CD4-positive, alpha-beta memory T cell (primary cell): ENCODE measurements around the gene C3. TPM values are rescaled to one million over a fixed set of nuclear protein-coding genes. Genes with fewer than 3 reads are reported as not detected.
"Not testable (repeated sequence)": the region's sequence is repeated elsewhere in the genome, so short reads cannot be mapped to it uniquely, and the experiment has no call there.

ENCODE experiments used
- CTCF ChIA-PET: fragments of 350-600 bp; sonication (Branson Sonifier 250); formaldehyde crosslinking; loops from one replicate; lab custom pipeline; 2021; ENCODE audit warnings: inconsistent platforms; ENCODE audit not compliant: partially characterized antibody; lab: Charles Lee
- POLR2A ChIA-PET: fragments of 350-600 bp; sonication (Branson Sonifier 250); formaldehyde crosslinking; loops from one replicate; lab custom pipeline; 2021; ENCODE audit not compliant: partially characterized antibody; lab: Charles Lee
- DNase-seq, 5 donors: peaks; one replicate each; pipeline versions ENCODE4 v3.0.0 to v3.0.0-alpha.2; 2020 to 2022; ENCODE audit warnings: mixed read lengths in 1 of 5
- H3K27ac ChIP-seq: one replicate; pipeline ENCODE4 v1.7.0; 2013; ENCODE audit warnings: low read depth, low read length
- H3K27me3 ChIP-seq: 2 replicates; pipeline ENCODE4 v1.7.0; 2013; ENCODE audit warnings: mild to moderate bottlenecking, low read length, moderate library complexity; ENCODE audit not compliant: insufficient read depth
- H3K36me3 ChIP-seq: 2 replicates; pipeline ENCODE4 v1.7.0; 2013; ENCODE audit warnings: mild to moderate bottlenecking, low read length, moderate library complexity; ENCODE audit not compliant: insufficient read depth
- H3K4me1 ChIP-seq: 2 replicates; pipeline ENCODE4 v1.7.0; 2013; ENCODE audit warnings: mild to moderate bottlenecking, low read length, moderate library complexity; ENCODE audit not compliant: insufficient read depth
- H3K4me3 ChIP-seq, 2 donors: one replicate each; pipeline ENCODE4 v1.7.0; 2013; ENCODE audit warnings: low read length in 2 of 2, mild to moderate bottlenecking in 1 of 2
- H3K9me3 ChIP-seq, 2 donors: one replicate each; pipeline ENCODE4 v1.7.0; 2013; ENCODE audit warnings: low read length in 2 of 2, control low read depth in 1 of 2; ENCODE audit not compliant: control insufficient read depth in 1 of 2
- H3K27ac Mint-ChIP-seq, 7 donors: one replicate each; pipeline ENCODE4 v1.8.0; 2020 to 2021; ENCODE audit warnings: mixed read lengths in 7 of 7, mild to moderate bottlenecking in 6 of 7, inconsistent platforms in 3 of 7, moderate library complexity in 3 of 7
- H3K27me3 Mint-ChIP-seq, 2 donors: one replicate each; pipeline ENCODE4 v1.8.0; 2020 to 2021; ENCODE audit warnings: mixed read lengths in 2 of 2
- H3K36me3 Mint-ChIP-seq, 2 donors: one replicate each; pipeline ENCODE4 v1.8.0; 2020 to 2021; ENCODE audit warnings: mixed read lengths in 2 of 2, inconsistent platforms in 1 of 2, mild to moderate bottlenecking in 1 of 2
- H3K4me1 Mint-ChIP-seq, 4 donors: one replicate each; pipeline ENCODE4 v1.8.0; 2020 to 2021; ENCODE audit warnings: mixed read lengths in 4 of 4, mild to moderate bottlenecking in 1 of 4
- H3K4me3 Mint-ChIP-seq, 8 donors: one replicate each; pipeline ENCODE4 v1.8.0; 2020 to 2021; ENCODE audit warnings: mixed read lengths in 8 of 8, mild to moderate bottlenecking in 7 of 8, moderate library complexity in 6 of 8, inconsistent platforms in 3 of 8
- H3K9me3 Mint-ChIP-seq, 8 donors: one replicate each; pipeline ENCODE4 v1.8.0; 2020 to 2021; ENCODE audit warnings: mixed read lengths in 8 of 8, mild to moderate bottlenecking in 5 of 8, inconsistent platforms in 3 of 8, moderate library complexity in 1 of 8
- intact Hi-C: fragments of 100-400 bp; cut with micrococcal nuclease; formaldehyde crosslinking; loops from one replicate; pipeline ENCODE4 v1.15.1; 2023
- polyA plus RNA-seq, 2 donors: library from polyadenylated mRNA; unstranded; fragments of 300-500 nt; fragmentation: Illumina TruSeq; gene quantifications; one replicate each; pipeline ENCODE4 v1.2.3, GENCODE V29; 2021
- total RNA-seq, 2 experiments: library from RNA; stranded (reverse); gene quantifications; one replicate each; pipeline ENCODE4 v1.2.3, GENCODE V29; 2021

The C3 gene
- total and polyA plus RNA-seq, 4 experiments from 2014 or later = 1.5 to 2.2 TPM; not detected in 2

DNA sequence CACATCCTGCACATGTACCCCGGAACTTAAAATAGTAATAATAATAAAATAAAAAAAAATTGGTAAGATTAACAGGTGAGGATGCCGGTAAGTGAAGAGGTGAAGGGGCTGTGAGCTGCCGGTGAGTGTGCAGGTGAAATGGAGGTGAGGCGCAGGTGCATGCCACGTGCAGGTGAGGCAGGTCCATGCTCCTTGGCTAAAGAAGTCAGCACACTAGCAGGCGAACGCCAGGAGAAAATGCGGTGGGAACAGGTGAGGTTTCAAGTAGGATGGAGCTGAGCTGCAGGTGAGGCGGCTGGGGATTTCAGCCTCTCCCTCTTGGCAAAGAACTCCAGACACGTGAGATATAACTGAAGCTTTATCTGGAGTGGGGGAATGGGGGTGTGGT, 43.0 kb downstream of the C3 start:
- H3K9me3 Mint-ChIP-seq = peaks cover 0 to 2% (median 0%) of the 10 kb centered on the region in 8 donors
- ChIA-PET CTCF (interaction anchor here (0.8 kb wide), 1 partner anchor 44 kb away, joined by 3 read pairs; no protein-coding TSS in a partner anchor), POLR2A (interaction anchor here (0.8 to 5.4 kb wide), 5 partner anchors 8 to 62 kb away, joined by 3 to 25 read pairs (median 5); no protein-coding TSS in a partner anchor)
- H3K27ac Mint-ChIP-seq = peak overlapping the region in 4 of 7 donors; percentile 17 to 54 (median 32)
- Histone ChIP-seq H3K36me3 (no peaks in the 10 kb centered on the region), H3K27me3 (no peaks in the 10 kb centered on the region), H3K27ac (no peak overlapping the region), H3K4me1 (peaks cover 44% of the 10 kb centered on the region), H3K9me3 (no peaks in the 10 kb centered on the region), H3K4me3 (no peak overlapping the region)
- DNase-seq = peak in 1 of 5 donors; percentile 20
- peaks cover 38 to 70% (median 52%) of the 10 kb centered on the region in 4 donors for H3K4me1 Mint-ChIP-seq
- H3K4me3 Mint-ChIP-seq = peak overlapping the region in 6 of 8 donors; percentile 36 to 74 (median 58)
- no peaks in the 10 kb centered on the region for H3K27me3 Mint-ChIP-seq
- intact Hi-C loops = no loop called here
- H3K36me3 Mint-ChIP-seq = no peaks in the 10 kb centered on the region

DNA sequence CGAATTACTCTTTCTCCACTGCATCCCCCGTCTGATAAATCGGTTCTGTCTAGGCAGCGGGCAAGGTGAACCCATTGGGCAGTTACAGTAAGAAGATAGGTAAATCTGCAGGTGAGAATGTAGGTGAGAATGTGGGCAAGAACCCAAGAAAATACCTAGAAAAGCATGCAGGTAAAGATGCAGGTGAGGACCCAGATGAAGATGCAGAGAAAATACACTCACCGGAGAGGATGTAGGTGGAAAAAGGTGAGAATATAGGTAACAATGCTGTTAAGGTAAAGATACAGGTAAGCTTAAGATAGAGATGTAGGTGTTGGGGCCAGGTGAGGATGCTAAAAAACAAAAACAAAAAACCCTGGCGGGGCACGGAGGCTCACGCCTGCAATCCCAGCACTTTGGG, 44.2 kb downstream of the C3 start:
- H3K27me3 Mint-ChIP-seq = no peaks in the 10 kb centered on the region
- DNase-seq = no peak
- peaks cover 0 to 2% (median 0%) of the 10 kb centered on the region in 8 donors for H3K9me3 Mint-ChIP-seq
- intact Hi-C loops = no loop called here
- peak overlapping the region in 2 of 8 donors; percentile 12 to 41 for H3K4me3 Mint-ChIP-seq
- peaks cover 44% of the 10 kb centered on the region for H3K4me1 ChIP-seq
- no peaks in the 10 kb centered on the region for H3K27me3 ChIP-seq
- H3K4me1 Mint-ChIP-seq = peaks cover 40 to 79% (median 56%) of the 10 kb centered on the region in 4 donors
- no peak overlapping the region for H3K27ac ChIP-seq
- no peaks in the 10 kb centered on the region for H3K36me3 Mint-ChIP-seq
- POLR2A ChIA-PET = interaction anchor here (1.6 to 5.4 kb wide), 3 partner anchors 12 to 35 kb away, joined by 5 to 25 read pairs (median 6); no protein-coding TSS in a partner anchor
- H3K27ac Mint-ChIP-seq = peak overlapping the region in 3 of 7 donors; percentile 5 to 74 (median 62)
- CTCF ChIA-PET = interaction anchor here (1.3 to 3.7 kb wide), 2 partner anchors 46 to 187 kb away, joined by 3 to 12 read pairs; no protein-coding TSS in a partner anchor
- H3K36me3 ChIP-seq = no peaks in the 10 kb centered on the region
- H3K4me3 ChIP-seq = no peak overlapping the region
- H3K9me3 ChIP-seq = no peaks in the 10 kb centered on the region

DNA sequence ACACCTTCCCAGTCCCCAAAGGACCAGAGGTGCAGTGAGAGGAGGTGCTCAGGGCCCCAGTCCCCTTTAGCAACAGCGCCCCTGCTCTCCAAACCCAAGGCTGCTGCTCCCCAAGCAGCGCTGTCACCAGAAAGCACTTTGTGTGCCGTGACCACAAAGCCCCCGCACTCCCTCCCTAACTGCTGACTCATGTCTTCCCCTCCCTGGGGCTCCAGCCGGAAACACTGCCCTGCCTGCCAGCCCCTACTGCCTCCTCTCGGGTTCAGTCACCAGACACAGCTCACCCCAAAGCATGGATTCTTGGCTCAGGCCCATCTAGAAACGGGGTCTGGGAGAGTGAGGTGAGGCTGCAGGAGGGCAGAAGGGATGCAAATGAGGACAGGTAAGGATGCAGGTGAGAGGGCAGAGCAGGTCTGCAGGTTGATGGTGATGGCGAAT, 45.6 kb downstream of the C3 start:
- Mint-ChIP-seq H3K27me3 (no peaks in the 10 kb centered on the region), H3K36me3 (peaks cover 0 to 4% of the 10 kb centered on the region in 2 donors), H3K9me3 (peaks cover 0 to 2% (median 0%) of the 10 kb centered on the region in 8 donors), H3K4me1 (peaks cover 39 to 82% (median 58%) of the 10 kb centered on the region in 4 donors), H3K27ac (peak overlapping the region; percentile 60 to 92 (median 81)), H3K4me3 (peak overlapping the region; percentile 58 to 77 (median 72))
- no peaks in the 10 kb centered on the region for H3K36me3 ChIP-seq
- intact Hi-C loops = loop anchor here (1.0 to 2.0 kb wide), 2 partner anchors 42 to 61 kb away; no protein-coding TSS in a partner anchor
- CTCF ChIA-PET = interaction anchor here (0.8 to 3.7 kb wide), 11 partner anchors 9 to 678 kb away, joined by 3 to 12 read pairs (median 4); partner anchors contain the start of gene GPR108
- peak; percentile 76 to 94 (median 81) for DNase-seq
- no peaks in the 10 kb centered on the region for H3K9me3 ChIP-seq
- H3K27me3 ChIP-seq = no peaks in the 10 kb centered on the region
- POLR2A ChIA-PET = interaction anchor here (0.6 to 5.4 kb wide), 9 partner anchors 13 to 189 kb away, joined by 3 to 25 read pairs (median 4); no protein-coding TSS in a partner anchor
- H3K4me3 ChIP-seq = peak overlapping the region in 1 of 2 donors; percentile 44
- H3K4me1 ChIP-seq = peaks cover 55% of the 10 kb centered on the region
- H3K27ac ChIP-seq = peak overlapping the region; percentile 44

DNA sequence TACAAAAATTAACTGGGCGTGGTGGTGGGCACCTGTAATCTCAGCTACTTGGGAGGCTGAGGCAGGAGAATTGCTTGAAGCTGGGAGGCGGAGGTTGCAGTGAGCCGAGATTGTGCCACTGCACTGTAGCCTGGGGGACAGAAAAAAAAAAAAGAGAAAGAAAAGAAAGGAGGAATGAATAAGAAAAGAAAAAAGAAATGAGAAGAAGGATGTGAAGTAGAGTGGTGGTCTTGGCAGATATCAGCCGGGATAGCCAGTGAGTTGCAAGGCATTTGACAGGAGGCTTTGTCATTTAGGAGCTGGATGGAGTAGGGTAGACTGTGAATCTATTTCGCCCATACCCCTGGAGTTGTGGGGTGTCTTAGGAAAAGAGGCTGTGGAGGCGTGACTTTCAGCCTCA, 46.0 kb downstream of the C3 start:
- H3K27ac ChIP-seq = peak overlapping the region; percentile 44
- H3K36me3 Mint-ChIP-seq = not testable (repeated sequence)

DNA sequence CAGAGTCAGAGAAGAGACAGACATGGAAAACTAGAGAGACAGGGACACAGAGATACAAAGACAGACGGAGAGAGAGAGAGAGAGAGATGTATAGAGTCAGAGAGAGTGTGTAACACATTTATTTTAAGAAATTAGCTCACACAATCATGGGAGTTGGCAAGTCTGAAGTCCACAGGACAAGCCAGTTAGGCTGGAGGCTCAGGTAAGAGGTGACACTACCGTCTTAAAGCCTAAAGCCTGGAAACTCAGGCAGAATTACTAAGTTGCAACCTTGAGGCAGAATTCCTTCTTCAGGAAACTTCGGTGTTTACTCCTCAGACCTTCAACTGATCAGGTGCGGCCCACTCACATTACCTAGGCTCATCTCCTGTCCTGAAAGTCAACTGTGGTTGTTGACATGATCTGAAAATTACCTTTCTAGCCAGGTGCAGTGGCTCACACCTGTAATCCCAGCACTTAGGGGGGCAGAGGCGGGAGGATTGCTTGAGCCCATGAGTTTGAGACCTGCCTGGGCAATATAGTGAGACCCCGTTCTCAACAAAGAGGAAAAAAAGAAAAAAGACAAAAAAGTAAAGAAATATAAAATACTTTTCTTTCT, 47.7 kb downstream of the C3 start:
- H3K27me3 Mint-ChIP-seq = no peaks in the 10 kb centered on the region
- no peak overlapping the region for H3K4me3 ChIP-seq
- no peaks in the 10 kb centered on the region for H3K36me3 ChIP-seq
- no peaks in the 10 kb centered on the region for H3K9me3 ChIP-seq
- peaks cover 0 to 4% (median 0%) of the 10 kb centered on the region in 8 donors for H3K9me3 Mint-ChIP-seq
- DNase-seq = no peak
- ChIA-PET CTCF (interaction anchor here (0.8 to 3.7 kb wide), 5 partner anchors 18 to 191 kb away, joined by 3 to 12 read pairs (median 3); no protein-coding TSS in a partner anchor), POLR2A (interaction anchor here (5.4 kb wide), 1 partner anchor 19 kb away, joined by 25 read pairs; no protein-coding TSS in a partner anchor)
- peak overlapping the region in 3 of 8 donors; percentile 3 to 9 (median 4) for H3K4me3 Mint-ChIP-seq
- H3K27me3 ChIP-seq = no peaks in the 10 kb centered on the region
- peaks cover 44 to 80% (median 60%) of the 10 kb centered on the region in 4 donors for H3K4me1 Mint-ChIP-seq
- intact Hi-C loops = no loop called here
- peaks cover 59% of the 10 kb centered on the region for H3K4me1 ChIP-seq
- peak overlapping the region in 2 of 7 donors; percentile 6 to 68 for H3K27ac Mint-ChIP-seq
- no peak overlapping the region for H3K27ac ChIP-seq
- peaks cover 0 to 16% of the 10 kb centered on the region in 2 donors for H3K36me3 Mint-ChIP-seq

More for the DNA sequence above, 46.0 kb downstream of the C3 start:
- peaks cover 39 to 82% (median 59%) of the 10 kb centered on the region in 4 donors for H3K4me1 Mint-ChIP-seq
- peak overlapping the region; percentile 60 to 92 (median 82) for H3K27ac Mint-ChIP-seq
- DNase-seq, H3K27me3 Mint-ChIP-seq, H3K36me3 ChIP-seq, H3K27me3 ChIP-seq, H3K9me3 Mint-ChIP-seq, H3K9me3 ChIP-seq: not testable (repeated sequence)
- POLR2A ChIA-PET = interaction anchor here (0.6 to 5.4 kb wide), 6 partner anchors 20 to 189 kb away, joined by 3 to 25 read pairs (median 4); no protein-coding TSS in a partner anchor
- H3K4me3 ChIP-seq = peak overlapping the region in 1 of 2 donors; percentile 44
- CTCF ChIA-PET = interaction anchor here (0.7 to 3.7 kb wide), 10 partner anchors 10 to 678 kb away, joined by 3 to 12 read pairs (median 4); partner anchors contain the start of gene GPR108
- intact Hi-C loops = loop anchor here (2.0 kb wide), 1 partner anchor 42 kb away; no protein-coding TSS in a partner anchor
- peaks cover 55% of the 10 kb centered on the region for H3K4me1 ChIP-seq
- peak overlapping the region; percentile 5 to 74 (median 70) for H3K4me3 Mint-ChIP-seq

DNA sequence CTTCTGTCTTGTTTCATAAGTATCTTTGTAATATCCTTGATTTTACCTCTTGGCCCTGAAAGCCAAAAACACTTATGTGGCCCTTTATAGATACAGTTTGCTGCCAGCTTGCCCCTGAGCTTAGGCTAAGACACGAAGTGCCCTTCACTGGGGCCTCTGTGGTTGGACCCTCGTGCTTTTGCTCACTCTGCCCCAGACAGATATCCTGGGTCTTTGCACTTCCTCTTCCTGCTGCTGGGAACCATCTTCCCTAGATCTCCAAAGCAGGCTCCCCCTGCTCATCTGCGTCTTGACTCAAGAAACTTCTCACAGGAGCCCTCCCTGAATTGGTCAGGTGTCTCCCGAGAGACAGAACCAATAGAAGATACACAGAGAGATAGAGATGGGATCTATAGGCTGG, 48.5 kb downstream of the C3 start:
- peaks cover 39 to 79% (median 59%) of the 10 kb centered on the region in 4 donors for H3K4me1 Mint-ChIP-seq
- Histone ChIP-seq H3K36me3 (no peaks in the 10 kb centered on the region), H3K9me3 (no peaks in the 10 kb centered on the region), H3K4me1 (peaks cover 59% of the 10 kb centered on the region), H3K27ac (no peak overlapping the region), H3K27me3 (no peaks in the 10 kb centered on the region), H3K4me3 (no peak overlapping the region)
- ChIA-PET CTCF (no interaction called here), POLR2A (no interaction called here)
- intact Hi-C loops = no loop called here
- no peaks in the 10 kb centered on the region for H3K27me3 Mint-ChIP-seq
- DNase-seq = no peak
- H3K27ac Mint-ChIP-seq = peak overlapping the region in 3 of 7 donors; percentile 3 to 68 (median 47)
- H3K36me3 Mint-ChIP-seq = peaks cover 0 to 21% of the 10 kb centered on the region in 2 donors
- peaks cover 0 to 4% (median 0%) of the 10 kb centered on the region in 8 donors for H3K9me3 Mint-ChIP-seq
- peak overlapping the region in 4 of 8 donors; percentile 46 to 72 (median 56) for H3K4me3 Mint-ChIP-seq
